ENCODE results near the gene PSPH.

DNA sequence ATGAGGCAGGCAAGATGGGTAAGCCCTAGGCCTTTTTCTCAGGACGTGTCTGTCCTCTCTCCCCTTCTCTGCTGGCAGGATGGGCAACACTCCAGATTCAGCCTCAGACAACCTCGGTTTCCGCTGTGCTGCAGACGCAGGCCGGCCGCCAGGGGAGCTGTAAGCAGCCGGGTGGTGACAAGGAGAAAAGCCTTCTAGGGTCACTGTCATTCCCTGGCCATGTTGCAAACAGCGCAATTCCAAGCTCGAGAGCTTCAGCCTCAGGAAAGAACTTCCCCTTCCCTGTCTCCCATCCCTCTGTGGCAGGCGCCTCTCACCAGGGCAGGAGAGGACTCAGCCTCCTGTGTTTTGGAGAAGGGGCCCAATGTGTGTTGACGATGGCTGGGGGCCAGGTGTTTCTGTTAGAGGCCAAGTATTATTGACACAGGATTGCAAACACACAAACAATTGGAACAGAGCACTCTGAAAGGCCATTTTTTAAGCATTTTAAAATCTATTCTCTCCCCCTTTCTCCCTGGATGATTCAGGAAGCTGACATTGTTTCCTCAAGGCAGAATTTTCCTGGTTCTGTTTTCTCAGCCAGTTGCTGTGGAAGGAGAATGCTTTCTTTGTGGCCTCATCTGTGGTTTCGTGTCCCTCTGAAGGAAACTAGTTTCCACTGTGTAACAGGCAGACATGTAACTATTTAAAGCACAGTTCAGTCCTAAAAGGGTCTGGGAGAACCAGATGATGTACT lies 28.4 kb upstream of the PSPH start:
- TF ChIP-seq POLR2A (IDR thresholded peaks at IDR 0.05; ENCODE audit: low read depth, low read length) (no peak), TAF1 (IDR thresholded peaks at IDR 0.05; ENCODE audit: borderline replicate concordance, low read depth, low read length) (no peak)
